BJ (cell line): Measurements from ENCODE around the gene TAS2R43. TPM values are rescaled to one million over a fixed set of nuclear protein-coding genes. Genes with fewer than 3 reads are reported as not detected.
"Not testable (repeated sequence)": the region's sequence is repeated elsewhere in the genome, so short reads cannot be mapped to it uniquely, and the experiment has no call there.

ENCODE experiments used
- CTCF ChIA-PET: fragments of 350-600 bp; formaldehyde crosslinking; extraction: SDS; loops from one replicate; lab custom pipeline; 2021; ENCODE audit warnings: antibody characterized with exemption, inconsistent platforms; lab: Yijun Ruan, JAX
- POLR2A ChIA-PET: fragments of 300-600 bp; sonication (Branson Sonifier 250); formaldehyde crosslinking; extraction: SDS; loops from one replicate; lab custom pipeline; 2021; ENCODE audit warnings: antibody characterized with exemption; lab: Charles Lee
- DNase-seq: peaks from one replicate; pipeline ENCODE4 v3.0.0-alpha.2; 2011; ENCODE audit warnings: low read depth
- H3K27me3 ChIP-seq: 2 replicates; pipeline ENCODE4 v1.6.0; 2011; ENCODE audit warnings: low read length; ENCODE audit not compliant: control insufficient read depth, insufficient read depth
- H3K36me3 ChIP-seq: 2 replicates; pipeline ENCODE4 v1.5.1; 2011; ENCODE audit warnings: low read length; ENCODE audit not compliant: control insufficient read depth, insufficient read depth
- H3K4me3 ChIP-seq: 2 replicates; pipeline ENCODE4 v1.5.1; 2011; ENCODE audit warnings: low read depth, mild to moderate bottlenecking, control low read depth, low read length
- polyA plus RNA-seq: library from polyadenylated mRNA; depleted of rRNA; stranded (reverse); fragments of >200 nt; gene quantifications from 2 replicates; pipeline ENCODE4 v1.2.3, GENCODE V29; 2011
- TF ChIP-seq, protein P1 (sequence below): IDR thresholded peaks from 2 replicates; pipeline ENCODE4 v1.5.1; 2011; ENCODE audit warnings: low read depth, mild to moderate bottlenecking, control low read depth, inconsistent platforms, low read length, moderate library complexity; ENCODE audit not compliant: insufficient read depth

Gene TAS2R43
- polyA plus RNA-seq, 1 experiment: not detected

DNA sequence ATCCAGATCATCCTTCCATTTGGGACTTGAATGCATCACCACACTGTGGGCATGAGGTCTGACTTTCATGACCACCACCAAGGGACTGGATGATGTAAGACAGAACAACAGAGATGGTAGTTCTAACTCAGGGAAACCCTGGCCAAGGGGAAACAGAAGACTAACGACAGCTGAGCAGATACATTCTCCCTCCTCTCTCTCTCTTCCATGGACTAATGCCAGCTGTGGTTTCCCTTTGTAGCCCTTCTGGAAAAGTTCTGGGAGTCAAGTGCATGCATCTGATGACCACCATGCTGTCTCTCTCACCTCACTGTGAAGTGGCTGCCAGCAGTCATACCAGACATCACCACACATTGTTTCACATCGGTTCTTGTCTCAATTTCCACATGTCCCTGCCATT is 38.9 kb upstream of the TAS2R43 start:
- ChIA-PET CTCF (no interaction called here), POLR2A (no interaction called here)
- TF ChIP-seq, protein P1, sequence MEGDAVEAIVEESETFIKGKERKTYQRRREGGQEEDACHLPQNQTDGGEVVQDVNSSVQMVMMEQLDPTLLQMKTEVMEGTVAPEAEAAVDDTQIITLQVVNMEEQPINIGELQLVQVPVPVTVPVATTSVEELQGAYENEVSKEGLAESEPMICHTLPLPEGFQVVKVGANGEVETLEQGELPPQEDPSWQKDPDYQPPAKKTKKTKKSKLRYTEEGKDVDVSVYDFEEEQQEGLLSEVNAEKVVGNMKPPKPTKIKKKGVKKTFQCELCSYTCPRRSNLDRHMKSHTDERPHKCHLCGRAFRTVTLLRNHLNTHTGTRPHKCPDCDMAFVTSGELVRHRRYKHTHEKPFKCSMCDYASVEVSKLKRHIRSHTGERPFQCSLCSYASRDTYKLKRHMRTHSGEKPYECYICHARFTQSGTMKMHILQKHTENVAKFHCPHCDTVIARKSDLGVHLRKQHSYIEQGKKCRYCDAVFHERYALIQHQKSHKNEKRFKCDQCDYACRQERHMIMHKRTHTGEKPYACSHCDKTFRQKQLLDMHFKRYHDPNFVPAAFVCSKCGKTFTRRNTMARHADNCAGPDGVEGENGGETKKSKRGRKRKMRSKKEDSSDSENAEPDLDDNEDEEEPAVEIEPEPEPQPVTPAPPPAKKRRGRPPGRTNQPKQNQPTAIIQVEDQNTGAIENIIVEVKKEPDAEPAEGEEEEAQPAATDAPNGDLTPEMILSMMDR: no peak
- Histone ChIP-seq H3K4me3 (no peak overlapping the region), H3K36me3 (0 out of 2 replicates have a peak, but pooled peaks cover 1% of the 10 kb centered on the region), H3K27me3 (no peaks in the 10 kb centered on the region)
- DNase-seq: no peak

DNA sequence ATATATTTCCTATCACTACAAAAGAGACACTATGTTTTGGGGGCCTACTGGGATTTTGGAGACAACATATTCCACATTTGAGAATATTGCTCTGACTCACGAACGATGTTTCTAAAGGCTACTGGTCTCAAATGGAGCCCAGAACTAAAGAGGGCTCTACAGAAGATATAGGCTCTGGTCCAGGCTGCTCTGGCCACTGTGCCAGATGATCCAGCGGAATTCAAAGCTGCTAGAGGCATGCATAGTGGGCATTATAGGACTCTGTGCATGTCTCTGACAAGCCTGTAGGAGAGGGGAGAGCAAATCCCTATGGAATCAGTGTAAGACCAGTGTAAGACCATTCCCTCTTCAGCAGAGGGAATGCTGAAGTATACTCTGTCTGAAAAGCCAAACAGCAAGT is 38.3 kb upstream of the TAS2R43 start:
- 0 out of 2 replicates have a peak, but pooled peaks cover 1% of the 10 kb centered on the region for H3K36me3 ChIP-seq
- CTCF ChIA-PET: no interaction called here
- no peak overlapping the region for H3K4me3 ChIP-seq
- POLR2A ChIA-PET: no interaction called here
- no peaks in the 10 kb centered on the region for H3K27me3 ChIP-seq
- no peak for DNase-seq
- TF ChIP-seq, protein P1: no peak

DNA sequence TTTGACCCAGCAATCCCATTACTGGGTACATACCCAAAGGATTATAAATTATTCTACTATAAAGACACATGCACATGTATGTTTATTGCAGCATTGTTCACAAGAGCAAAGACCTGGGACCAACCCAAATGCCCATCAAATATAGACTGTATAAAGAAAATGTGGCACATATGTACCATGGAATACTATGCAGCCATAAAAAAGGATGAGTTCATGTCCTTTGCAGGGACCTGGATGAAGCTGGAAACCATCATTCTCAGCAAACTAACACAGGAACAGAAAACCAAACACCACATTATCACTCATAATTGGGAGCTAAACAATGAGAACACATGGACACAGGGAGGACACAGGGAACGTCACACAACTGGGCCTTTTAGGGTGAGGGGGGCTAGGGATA is 22.0 kb upstream of the TAS2R43 start:
- H3K4me3 ChIP-seq, H3K36me3 ChIP-seq, DNase-seq, CTCF ChIA-PET, POLR2A ChIA-PET, H3K27me3 ChIP-seq: not testable (repeated sequence)

DNA sequence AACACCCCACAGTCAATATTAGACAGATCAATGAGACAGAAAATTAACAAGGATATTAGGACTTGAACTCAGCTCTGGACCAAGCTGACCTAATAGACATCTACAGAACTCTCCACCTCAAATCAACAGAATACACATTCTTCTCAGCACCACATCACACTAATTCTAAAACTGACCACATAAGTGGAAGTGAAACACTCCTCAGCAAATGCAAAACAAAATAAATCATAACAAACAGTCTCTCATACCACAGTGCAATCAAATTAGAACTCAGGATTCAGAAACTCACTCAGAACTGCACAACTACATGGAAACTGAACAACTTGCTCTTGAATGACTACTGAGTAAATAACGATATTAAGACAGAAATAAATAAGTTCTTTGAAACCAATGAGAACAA is 19.1 kb upstream of the TAS2R43 start:
- POLR2A ChIA-PET, DNase-seq, H3K36me3 ChIP-seq, H3K4me3 ChIP-seq, CTCF ChIA-PET, H3K27me3 ChIP-seq: not testable (repeated sequence)

DNA sequence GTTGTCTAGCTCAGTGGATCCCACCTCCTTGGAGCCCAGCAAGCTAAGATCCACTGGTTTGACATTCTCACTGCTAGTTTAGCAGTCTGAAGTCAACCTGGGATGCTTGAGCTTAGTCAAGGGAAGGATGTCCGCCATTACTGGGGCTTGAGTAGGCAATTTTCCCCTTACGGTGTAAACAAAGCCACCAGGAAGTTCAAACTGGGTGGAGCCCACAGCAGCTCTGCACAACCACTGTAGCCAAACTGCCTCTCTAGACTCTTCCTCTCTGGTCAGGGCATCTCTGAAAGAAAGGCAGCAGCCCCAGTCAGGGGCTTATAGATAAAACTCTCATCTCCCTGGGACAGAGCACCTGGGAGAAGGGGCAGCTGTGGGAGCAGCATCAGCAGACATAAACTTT is 16.7 kb upstream of the TAS2R43 start:
- CTCF ChIA-PET: no interaction called here
- DNase-seq: no peak
- no peaks in the 10 kb centered on the region for H3K27me3 ChIP-seq
- TF ChIP-seq, protein P1: no peak
- POLR2A ChIA-PET: no interaction called here
- no peaks in the 10 kb centered on the region for H3K36me3 ChIP-seq
- no peak overlapping the region for H3K4me3 ChIP-seq

DNA sequence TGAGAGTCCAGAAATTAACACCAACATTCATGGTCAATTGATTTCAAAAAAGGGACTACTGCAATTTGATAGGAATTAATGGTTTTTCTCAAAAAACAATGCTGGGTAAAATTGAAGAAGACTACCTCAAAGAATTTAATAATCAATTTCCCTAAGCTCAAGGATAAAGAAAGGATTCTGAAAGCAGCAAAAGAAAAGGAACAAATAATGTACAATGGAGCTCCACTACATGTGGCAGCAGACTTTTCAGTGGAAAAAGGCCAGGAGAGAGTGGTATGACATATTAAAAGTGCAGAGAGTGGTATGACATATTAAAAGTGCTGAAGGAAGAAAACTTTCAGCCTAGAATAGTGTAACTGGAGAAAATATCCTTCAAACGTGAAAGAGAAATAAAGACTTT is 15.6 kb upstream of the TAS2R43 start:
- H3K27me3 ChIP-seq: no peaks in the 10 kb centered on the region
- no peak overlapping the region for H3K4me3 ChIP-seq
- CTCF ChIA-PET: no interaction called here
- no peak for DNase-seq
- TF ChIP-seq, protein P1: no peak
- no peaks in the 10 kb centered on the region for H3K36me3 ChIP-seq
- POLR2A ChIA-PET: no interaction called here
